HepG2 (cell line): ENCODE measurements around the gene CFAP70. TPM values are rescaled to one million over a fixed set of nuclear protein-coding genes. Genes with fewer than 3 reads are reported as not detected.

Source experiments
- MAFG ChIP-seq: sonication (generic); formaldehyde crosslinking; IDR thresholded peaks from 2 replicates; pipeline ENCODE4 v1.5.1; 2020; ENCODE audit warnings: mild to moderate bottlenecking, missing genetic modification reagents
- SOX6 ChIP-seq, 2 experiments: fragments of 450-650 bp in 1 of 2; sonication (generic) in 1 of 2; formaldehyde crosslinking in 1 of 2; IDR thresholded peaks; 2 replicates each; pipeline versions ENCODE4 v1.4.0 to v1.6.1; 2017 to 2020; ENCODE audit warnings: antibody characterized with exemption in 1 of 2, mild to moderate bottlenecking in 1 of 2, missing genetic modification reagents in 1 of 2
- ZNF124 ChIP-seq: sonication (generic); formaldehyde crosslinking; IDR thresholded peaks from 2 replicates; pipeline ENCODE4 v1.4.0; 2020; ENCODE audit warnings: missing genetic modification reagents
- ZNF430 ChIP-seq: sonication (generic); formaldehyde crosslinking; IDR thresholded peaks from 2 replicates; pipeline ENCODE4 v1.9.0; 2021; ENCODE audit warnings: mild to moderate bottlenecking, missing genetic modification reagents
- ZNF460 ChIP-seq: sonication (generic); formaldehyde crosslinking; IDR thresholded peaks from 2 replicates; pipeline ENCODE4 v1.5.1; 2020; ENCODE audit warnings: missing genetic modification reagents, mild to moderate bottlenecking, borderline replicate concordance
- polyA plus RNA-seq, 8 experiments: library from polyadenylated mRNA; depleted of rRNA in 3 of 8; stranded (reverse) in 7 of 8; unstranded in 1 of 8; fragments of >200 nt; fragmentation: Illumina TruSeq in 4 of 8; extraction: Trizol in 4 of 8; gene quantifications; 2 replicates each; pipeline versions ENCODE4 v1.2.1 to v1.2.3, GENCODE V29; 2011 to 2016; ENCODE audit warnings: low read depth in 4 of 8, missing spikeins in 1 of 8, mixed read lengths in 1 of 8; ENCODE audit not compliant: insufficient read depth in 1 of 8
- total RNA-seq, 5 experiments: library from RNA; depleted of rRNA; stranded (reverse); fragments of >200 nt; fragmentation: Illumina TruSeq; extraction: Trizol; gene quantifications; 2 replicates each; pipeline ENCODE4 v1.2.3, GENCODE V29; 2016; ENCODE audit warnings: low read depth in 1 of 5
- TF ChIP-seq, protein P1 (sequence below): sonication (generic); formaldehyde crosslinking; IDR thresholded peaks from 2 replicates; pipeline ENCODE4 v1.5.1; 2020; ENCODE audit warnings: mild to moderate bottlenecking, missing genetic modification reagents, borderline replicate concordance
- TF ChIP-seq, protein P2 (sequence below): sonication (generic); formaldehyde crosslinking; IDR thresholded peaks from one replicate; pipeline ENCODE4 v1.5.1; 2020; ENCODE audit warnings: mild to moderate bottlenecking, missing genetic modification reagents; ENCODE audit errors: not compliant biosample characterization
- TF ChIP-seq, protein P3 (sequence below): sonication (generic); formaldehyde crosslinking; IDR thresholded peaks from 2 replicates; pipeline ENCODE4 v1.4.0; 2020; ENCODE audit warnings: missing genetic modification reagents, borderline replicate concordance
- TF ChIP-seq, protein P4 (sequence below): sonication (generic); formaldehyde crosslinking; IDR thresholded peaks from 2 replicates; pipeline ENCODE4 v1.5.0; 2020; ENCODE audit warnings: mild to moderate bottlenecking, missing genetic modification reagents

Gene CFAP70
- total and polyA plus RNA-seq, 2 of the 13 experiments (the other 11 are each of a cell fraction or from before 2014, with no cell fraction given), result 0.27 to 0.38 TPM

DNA sequence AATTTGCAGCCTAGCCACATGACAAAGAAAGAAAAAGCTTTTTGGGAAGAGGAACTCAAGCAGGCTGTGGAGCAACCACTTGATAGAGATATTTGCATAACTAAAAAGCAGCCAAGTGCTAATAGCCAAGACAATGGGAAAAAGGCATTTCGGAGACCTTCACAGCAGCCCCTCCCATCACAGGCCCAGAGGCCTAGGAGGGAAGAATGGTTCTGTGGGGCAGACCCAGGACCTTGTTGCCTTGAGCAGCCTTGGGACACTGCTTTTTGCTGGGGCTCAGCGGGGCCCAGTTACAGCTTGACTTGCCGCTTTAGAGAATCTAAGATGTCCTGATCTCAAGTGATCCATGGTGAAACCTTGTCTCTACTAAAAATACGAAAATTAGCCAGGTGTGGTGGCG lies 152.3 kb downstream of the CFAP70 start (continued):
- TF ChIP-seq, protein P1, sequence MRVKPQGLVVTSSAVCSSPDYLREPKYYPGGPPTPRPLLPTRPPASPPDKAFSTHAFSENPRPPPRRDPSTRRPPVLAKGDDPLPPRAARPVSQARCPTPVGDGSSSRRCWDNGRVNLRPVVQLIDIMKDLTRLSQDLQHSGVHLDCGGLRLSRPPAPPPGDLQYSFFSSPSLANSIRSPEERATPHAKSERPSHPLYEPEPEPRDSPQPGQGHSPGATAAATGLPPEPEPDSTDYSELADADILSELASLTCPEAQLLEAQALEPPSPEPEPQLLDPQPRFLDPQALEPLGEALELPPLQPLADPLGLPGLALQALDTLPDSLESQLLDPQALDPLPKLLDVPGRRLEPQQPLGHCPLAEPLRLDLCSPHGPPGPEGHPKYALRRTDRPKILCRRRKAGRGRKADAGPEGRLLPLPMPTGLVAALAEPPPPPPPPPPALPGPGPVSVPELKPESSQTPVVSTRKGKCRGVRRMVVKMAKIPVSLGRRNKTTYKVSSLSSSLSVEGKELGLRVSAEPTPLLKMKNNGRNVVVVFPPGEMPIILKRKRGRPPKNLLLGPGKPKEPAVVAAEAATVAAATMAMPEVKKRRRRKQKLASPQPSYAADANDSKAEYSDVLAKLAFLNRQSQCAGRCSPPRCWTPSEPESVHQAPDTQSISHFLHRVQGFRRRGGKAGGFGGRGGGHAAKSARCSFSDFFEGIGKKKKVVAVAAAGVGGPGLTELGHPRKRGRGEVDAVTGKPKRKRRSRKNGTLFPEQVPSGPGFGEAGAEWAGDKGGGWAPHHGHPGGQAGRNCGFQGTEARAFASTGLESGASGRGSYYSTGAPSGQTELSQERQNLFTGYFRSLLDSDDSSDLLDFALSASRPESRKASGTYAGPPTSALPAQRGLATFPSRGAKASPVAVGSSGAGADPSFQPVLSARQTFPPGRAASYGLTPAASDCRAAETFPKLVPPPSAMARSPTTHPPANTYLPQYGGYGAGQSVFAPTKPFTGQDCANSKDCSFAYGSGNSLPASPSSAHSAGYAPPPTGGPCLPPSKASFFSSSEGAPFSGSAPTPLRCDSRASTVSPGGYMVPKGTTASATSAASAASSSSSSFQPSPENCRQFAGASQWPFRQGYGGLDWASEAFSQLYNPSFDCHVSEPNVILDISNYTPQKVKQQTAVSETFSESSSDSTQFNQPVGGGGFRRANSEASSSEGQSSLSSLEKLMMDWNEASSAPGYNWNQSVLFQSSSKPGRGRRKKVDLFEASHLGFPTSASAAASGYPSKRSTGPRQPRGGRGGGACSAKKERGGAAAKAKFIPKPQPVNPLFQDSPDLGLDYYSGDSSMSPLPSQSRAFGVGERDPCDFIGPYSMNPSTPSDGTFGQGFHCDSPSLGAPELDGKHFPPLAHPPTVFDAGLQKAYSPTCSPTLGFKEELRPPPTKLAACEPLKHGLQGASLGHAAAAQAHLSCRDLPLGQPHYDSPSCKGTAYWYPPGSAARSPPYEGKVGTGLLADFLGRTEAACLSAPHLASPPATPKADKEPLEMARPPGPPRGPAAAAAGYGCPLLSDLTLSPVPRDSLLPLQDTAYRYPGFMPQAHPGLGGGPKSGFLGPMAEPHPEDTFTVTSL (CRISPR knock-in tag), result no peak
- TF ChIP-seq ZNF460 (no peak), SOX6 (IDR thresholded peaks at IDR 0.05) (no peak), SOX6 (CRISPR knock-in tag; IDR thresholded peaks at IDR 0.05) (no peak), MAFG (CRISPR knock-in tag) (no peak), ZNF430 (CRISPR knock-in tag) (no peak), ZNF124 (CRISPR knock-in tag) (no peak)
- TF ChIP-seq, protein P2, sequence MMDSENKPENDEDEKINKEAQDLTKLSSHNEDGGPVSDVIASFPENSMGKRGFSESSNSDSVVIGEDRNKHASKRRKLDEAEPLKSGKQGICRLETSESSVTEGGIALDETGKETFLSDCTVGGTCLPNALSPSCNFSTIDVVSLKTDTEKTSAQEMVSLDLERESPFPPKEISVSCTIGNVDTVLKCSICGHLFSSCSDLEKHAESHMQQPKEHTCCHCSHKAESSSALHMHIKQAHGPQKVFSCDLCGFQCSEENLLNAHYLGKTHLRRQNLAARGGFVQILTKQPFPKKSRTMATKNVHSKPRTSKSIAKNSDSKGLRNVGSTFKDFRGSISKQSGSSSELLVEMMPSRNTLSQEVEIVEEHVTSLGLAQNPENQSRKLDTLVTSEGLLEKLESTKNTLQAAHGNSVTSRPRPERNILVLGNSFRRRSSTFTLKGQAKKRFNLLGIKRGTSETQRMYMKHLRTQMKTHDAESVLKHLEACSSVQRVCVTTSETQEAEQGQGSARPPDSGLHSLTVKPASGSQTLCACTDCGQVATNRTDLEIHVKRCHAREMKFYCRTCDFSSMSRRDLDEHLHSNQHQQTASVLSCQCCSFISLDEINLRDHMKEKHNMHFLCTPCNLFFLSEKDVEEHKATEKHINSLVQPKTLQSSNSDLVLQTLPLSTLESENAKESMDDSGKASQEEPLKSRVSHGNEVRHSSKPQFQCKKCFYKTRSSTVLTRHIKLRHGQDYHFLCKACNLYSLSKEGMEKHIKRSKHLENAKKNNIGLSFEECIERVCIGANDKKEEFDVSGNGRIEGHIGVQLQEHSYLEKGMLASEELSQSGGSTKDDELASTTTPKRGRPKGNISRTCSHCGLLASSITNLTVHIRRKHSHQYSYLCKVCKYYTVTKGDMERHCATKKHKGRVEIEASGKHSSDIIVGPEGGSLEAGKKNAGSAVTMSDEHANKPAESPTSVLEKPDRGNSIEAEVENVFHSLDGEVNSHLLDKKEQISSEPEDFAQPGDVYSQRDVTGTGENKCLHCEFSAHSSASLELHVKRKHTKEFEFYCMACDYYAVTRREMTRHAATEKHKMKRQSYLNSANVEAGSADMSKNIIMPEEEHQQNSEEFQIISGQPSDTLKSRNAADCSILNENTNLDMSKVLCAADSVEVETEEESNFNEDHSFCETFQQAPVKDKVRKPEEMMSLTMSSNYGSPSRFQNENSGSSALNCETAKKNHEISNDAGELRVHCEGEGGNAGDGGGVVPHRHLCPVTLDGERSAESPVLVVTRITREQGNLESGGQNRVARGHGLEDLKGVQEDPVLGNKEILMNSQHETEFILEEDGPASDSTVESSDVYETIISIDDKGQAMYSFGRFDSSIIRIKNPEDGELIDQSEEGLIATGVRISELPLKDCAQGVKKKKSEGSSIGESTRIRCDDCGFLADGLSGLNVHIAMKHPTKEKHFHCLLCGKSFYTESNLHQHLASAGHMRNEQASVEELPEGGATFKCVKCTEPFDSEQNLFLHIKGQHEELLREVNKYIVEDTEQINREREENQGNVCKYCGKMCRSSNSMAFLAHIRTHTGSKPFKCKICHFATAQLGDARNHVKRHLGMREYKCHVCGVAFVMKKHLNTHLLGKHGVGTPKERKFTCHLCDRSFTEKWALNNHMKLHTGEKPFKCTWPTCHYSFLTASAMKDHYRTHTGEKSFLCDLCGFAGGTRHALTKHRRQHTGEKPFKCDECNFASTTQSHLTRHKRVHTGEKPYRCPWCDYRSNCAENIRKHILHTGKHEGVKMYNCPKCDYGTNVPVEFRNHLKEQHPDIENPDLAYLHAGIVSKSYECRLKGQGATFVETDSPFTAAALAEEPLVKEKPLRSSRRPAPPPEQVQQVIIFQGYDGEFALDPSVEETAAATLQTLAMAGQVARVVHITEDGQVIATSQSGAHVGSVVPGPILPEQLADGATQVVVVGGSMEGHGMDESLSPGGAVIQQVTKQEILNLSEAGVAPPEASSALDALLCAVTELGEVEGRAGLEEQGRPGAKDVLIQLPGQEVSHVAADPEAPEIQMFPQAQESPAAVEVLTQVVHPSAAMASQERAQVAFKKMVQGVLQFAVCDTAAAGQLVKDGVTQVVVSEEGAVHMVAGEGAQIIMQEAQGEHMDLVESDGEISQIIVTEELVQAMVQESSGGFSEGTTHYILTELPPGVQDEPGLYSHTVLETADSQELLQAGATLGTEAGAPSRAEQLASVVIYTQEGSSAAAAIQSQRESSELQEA (CRISPR knock-in tag), result no peak
- TF ChIP-seq, protein P3, sequence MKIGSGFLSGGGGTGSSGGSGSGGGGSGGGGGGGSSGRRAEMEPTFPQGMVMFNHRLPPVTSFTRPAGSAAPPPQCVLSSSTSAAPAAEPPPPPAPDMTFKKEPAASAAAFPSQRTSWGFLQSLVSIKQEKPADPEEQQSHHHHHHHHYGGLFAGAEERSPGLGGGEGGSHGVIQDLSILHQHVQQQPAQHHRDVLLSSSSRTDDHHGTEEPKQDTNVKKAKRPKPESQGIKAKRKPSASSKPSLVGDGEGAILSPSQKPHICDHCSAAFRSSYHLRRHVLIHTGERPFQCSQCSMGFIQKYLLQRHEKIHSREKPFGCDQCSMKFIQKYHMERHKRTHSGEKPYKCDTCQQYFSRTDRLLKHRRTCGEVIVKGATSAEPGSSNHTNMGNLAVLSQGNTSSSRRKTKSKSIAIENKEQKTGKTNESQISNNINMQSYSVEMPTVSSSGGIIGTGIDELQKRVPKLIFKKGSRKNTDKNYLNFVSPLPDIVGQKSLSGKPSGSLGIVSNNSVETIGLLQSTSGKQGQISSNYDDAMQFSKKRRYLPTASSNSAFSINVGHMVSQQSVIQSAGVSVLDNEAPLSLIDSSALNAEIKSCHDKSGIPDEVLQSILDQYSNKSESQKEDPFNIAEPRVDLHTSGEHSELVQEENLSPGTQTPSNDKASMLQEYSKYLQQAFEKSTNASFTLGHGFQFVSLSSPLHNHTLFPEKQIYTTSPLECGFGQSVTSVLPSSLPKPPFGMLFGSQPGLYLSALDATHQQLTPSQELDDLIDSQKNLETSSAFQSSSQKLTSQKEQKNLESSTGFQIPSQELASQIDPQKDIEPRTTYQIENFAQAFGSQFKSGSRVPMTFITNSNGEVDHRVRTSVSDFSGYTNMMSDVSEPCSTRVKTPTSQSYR (CRISPR knock-in tag), result no peak
- TF ChIP-seq, protein P4, sequence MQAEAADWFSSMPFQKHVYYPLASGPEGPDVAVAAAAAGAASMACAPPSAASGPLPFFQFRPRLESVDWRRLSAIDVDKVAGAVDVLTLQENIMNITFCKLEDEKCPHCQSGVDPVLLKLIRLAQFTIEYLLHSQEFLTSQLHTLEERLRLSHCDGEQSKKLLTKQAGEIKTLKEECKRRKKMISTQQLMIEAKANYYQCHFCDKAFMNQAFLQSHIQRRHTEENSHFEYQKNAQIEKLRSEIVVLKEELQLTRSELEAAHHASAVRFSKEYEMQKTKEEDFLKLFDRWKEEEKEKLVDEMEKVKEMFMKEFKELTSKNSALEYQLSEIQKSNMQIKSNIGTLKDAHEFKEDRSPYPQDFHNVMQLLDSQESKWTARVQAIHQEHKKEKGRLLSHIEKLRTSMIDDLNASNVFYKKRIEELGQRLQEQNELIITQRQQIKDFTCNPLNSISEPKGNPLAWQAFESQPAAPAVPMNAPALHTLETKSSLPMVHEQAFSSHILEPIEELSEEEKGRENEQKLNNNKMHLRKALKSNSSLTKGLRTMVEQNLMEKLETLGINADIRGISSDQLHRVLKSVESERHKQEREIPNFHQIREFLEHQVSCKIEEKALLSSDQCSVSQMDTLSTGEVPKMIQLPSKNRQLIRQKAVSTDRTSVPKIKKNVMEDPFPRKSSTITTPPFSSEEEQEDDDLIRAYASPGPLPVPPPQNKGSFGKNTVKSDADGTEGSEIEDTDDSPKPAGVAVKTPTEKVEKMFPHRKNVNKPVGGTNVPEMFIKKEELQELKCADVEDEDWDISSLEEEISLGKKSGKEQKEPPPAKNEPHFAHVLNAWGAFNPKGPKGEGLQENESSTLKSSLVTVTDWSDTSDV (CRISPR knock-in tag), result no peak
